Osteocyte (in vitro differentiated cells): ENCODE results near the gene C13orf46. TPM values are rescaled to one million over a fixed set of nuclear protein-coding genes. Genes with fewer than 3 reads are reported as not detected.
A peak's percentile ranks its signal among the peaks of the same experiment; 100 is the strongest.

Experiments
- DNase-seq: peaks from one replicate; pipeline ENCODE4 v3.0.0; 2021; ENCODE audit warnings: mixed read lengths; ENCODE audit not compliant: unreplicated experiment; ENCODE audit errors: extremely low spot score
- H3K27ac Mint-ChIP-seq: one replicate; pipeline ENCODE4 v1.8.0; 2021; ENCODE audit warnings: mild to moderate bottlenecking, mixed read lengths; ENCODE audit not compliant: unreplicated experiment
- H3K27me3 Mint-ChIP-seq: one replicate; pipeline ENCODE4 v1.8.0; 2021; ENCODE audit warnings: mixed read lengths; ENCODE audit not compliant: unreplicated experiment
- H3K36me3 Mint-ChIP-seq: one replicate; pipeline ENCODE4 v1.8.0; 2021; ENCODE audit warnings: mixed read lengths; ENCODE audit not compliant: unreplicated experiment
- H3K4me1 Mint-ChIP-seq: one replicate; pipeline ENCODE4 v1.8.0; 2021; ENCODE audit warnings: mixed read lengths; ENCODE audit not compliant: unreplicated experiment
- H3K4me3 Mint-ChIP-seq: one replicate; pipeline ENCODE4 v1.8.0; 2021; ENCODE audit warnings: mild to moderate bottlenecking, moderate library complexity, mixed read lengths; ENCODE audit not compliant: unreplicated experiment
- H3K9me3 Mint-ChIP-seq: one replicate; pipeline ENCODE4 v1.8.0; 2021; ENCODE audit warnings: mixed read lengths; ENCODE audit not compliant: unreplicated experiment
- total RNA-seq: library from RNA; stranded (reverse); gene quantifications from 2 replicates; pipeline ENCODE4 v1.2.1, GENCODE V29; 2021
- TF ChIP-seq, protein P1 (sequence below): fragments of 200-600 bp; sonication (generic); IDR thresholded peaks from 2 replicates; pipeline ENCODE4 v1.5.0; 2021; ENCODE audit warnings: antibody characterized with exemption, mild to moderate bottlenecking, moderate library complexity

The C13orf46 gene
- total RNA-seq, 1 donor from 2014 or later, result 2.4 TPM

DNA sequence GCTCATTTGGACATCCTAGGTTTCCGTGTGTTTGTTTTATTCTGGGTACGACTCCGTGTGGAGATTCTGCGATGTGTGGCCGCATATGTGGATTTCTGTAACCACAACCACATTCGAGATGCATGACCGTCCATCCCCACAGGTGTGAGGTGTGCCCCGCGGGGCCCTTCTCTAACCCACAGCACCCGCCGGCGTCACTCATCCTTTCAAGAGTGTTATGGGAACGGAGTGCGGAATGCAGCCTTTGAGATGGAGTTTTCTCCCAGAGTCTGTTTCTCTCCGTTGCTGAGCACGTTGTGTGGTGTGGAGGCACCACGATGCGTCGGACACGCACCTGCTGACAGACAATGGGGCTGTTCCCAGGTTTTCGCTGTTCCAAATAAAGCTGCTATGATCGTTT, 40.0 kb downstream of the C13orf46 start:
- Mint-ChIP-seq H3K4me1 (peaks cover 16% of the 10 kb centered on the region), H3K27ac (no peak overlapping the region), H3K27me3 (no peaks in the 10 kb centered on the region), H3K4me3 (no peak overlapping the region), H3K36me3 (no peaks in the 10 kb centered on the region), H3K9me3 (peaks cover 4% of the 10 kb centered on the region)
- DNase-seq, result no peak
- TF ChIP-seq, protein P1, sequence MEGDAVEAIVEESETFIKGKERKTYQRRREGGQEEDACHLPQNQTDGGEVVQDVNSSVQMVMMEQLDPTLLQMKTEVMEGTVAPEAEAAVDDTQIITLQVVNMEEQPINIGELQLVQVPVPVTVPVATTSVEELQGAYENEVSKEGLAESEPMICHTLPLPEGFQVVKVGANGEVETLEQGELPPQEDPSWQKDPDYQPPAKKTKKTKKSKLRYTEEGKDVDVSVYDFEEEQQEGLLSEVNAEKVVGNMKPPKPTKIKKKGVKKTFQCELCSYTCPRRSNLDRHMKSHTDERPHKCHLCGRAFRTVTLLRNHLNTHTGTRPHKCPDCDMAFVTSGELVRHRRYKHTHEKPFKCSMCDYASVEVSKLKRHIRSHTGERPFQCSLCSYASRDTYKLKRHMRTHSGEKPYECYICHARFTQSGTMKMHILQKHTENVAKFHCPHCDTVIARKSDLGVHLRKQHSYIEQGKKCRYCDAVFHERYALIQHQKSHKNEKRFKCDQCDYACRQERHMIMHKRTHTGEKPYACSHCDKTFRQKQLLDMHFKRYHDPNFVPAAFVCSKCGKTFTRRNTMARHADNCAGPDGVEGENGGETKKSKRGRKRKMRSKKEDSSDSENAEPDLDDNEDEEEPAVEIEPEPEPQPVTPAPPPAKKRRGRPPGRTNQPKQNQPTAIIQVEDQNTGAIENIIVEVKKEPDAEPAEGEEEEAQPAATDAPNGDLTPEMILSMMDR, result no peak

DNA sequence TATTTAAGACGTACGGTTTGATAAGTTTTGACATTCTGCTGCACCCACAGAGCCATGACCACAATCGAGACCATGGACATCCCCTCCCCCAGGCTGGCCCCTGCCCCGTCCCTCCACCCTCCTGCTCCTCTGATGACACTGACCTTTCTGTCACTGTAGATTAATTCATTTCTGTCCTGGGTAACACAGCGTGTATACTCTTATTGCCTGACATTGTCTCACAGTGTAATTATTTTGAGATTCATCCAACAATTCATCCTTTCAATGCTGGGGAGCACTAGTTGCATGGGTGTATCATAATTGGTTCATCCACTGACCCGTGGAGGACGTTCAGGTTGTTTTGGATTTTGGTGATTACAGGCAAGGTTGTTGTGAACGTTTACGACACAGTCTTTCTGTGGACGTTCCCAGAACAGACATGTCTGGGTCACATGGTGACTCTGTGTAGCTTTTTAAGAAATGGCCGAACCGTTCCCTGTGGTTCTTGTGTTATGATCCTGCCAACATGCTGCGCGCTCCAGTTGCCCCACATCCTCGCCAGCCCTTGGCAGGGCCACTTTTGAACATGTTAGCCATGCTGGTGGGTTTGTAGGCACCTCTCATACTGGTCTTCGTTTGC, 41.9 kb downstream of the C13orf46 start:
- peak; percentile 64 for DNase-seq
- H3K27me3 Mint-ChIP-seq, result no peaks in the 10 kb centered on the region
- H3K27ac Mint-ChIP-seq, result no peak overlapping the region

DNA sequence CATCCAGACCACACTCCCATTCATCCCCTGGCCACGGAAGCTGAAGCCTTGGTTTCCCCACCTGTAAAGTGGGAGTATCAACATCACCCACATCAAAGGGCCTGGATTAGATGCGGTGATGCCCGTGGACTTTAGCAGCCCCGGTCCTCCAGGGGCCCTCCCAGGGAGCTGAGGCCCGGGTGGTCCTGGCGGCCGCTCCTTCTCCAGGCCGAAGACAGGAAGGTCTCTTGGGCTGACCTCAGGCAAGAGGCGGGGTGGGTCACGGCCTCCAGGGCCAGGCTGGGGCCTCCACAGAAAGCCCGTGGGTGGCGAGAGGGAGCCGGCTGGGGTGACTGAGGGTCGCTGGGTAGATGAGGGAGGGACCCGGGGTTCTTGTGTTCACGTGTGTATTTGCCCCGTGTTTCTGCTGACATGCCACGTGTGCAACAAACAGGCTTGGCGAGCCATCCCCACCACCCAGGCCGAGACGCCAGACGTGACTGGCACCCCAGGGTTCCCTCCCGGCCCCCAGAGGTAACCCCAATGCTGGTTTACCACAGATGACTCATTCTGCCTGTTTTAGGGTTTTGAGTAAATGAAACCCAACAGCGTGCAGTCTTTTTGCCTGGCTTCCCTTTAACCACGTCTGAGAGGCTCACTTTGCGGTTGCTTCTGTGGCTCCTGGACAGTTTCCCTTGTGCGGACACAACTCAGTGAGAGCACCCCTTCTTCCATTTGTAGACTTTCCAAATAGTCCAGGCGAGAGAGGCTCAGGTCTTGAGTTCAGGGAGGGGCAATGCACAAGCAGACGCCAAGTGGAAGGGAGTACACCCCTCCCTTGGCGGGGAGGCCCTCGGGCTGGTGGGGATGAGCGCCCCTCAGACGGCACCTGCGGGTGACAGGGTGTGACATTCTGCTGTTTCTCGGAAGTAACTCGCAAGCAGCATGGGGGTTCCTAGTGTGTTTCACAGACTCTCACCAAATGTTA, 42.9 kb downstream of the C13orf46 start:
- TF ChIP-seq, protein P1, result no peak
- Mint-ChIP-seq H3K4me3 (no peak overlapping the region), H3K36me3 (no peaks in the 10 kb centered on the region), H3K27me3 (no peaks in the 10 kb centered on the region), H3K27ac (no peak overlapping the region), H3K4me1 (peaks cover 9% of the 10 kb centered on the region), H3K9me3 (peaks cover 4% of the 10 kb centered on the region)
- peak; percentile 82 for DNase-seq

More for the DNA sequence above, 41.9 kb downstream of the C13orf46 start:
- Mint-ChIP-seq H3K4me3 (no peak overlapping the region), H3K9me3 (peaks cover 4% of the 10 kb centered on the region), H3K4me1 (peaks cover 9% of the 10 kb centered on the region), H3K36me3 (no peaks in the 10 kb centered on the region)
- TF ChIP-seq, protein P1, result no peak

DNA sequence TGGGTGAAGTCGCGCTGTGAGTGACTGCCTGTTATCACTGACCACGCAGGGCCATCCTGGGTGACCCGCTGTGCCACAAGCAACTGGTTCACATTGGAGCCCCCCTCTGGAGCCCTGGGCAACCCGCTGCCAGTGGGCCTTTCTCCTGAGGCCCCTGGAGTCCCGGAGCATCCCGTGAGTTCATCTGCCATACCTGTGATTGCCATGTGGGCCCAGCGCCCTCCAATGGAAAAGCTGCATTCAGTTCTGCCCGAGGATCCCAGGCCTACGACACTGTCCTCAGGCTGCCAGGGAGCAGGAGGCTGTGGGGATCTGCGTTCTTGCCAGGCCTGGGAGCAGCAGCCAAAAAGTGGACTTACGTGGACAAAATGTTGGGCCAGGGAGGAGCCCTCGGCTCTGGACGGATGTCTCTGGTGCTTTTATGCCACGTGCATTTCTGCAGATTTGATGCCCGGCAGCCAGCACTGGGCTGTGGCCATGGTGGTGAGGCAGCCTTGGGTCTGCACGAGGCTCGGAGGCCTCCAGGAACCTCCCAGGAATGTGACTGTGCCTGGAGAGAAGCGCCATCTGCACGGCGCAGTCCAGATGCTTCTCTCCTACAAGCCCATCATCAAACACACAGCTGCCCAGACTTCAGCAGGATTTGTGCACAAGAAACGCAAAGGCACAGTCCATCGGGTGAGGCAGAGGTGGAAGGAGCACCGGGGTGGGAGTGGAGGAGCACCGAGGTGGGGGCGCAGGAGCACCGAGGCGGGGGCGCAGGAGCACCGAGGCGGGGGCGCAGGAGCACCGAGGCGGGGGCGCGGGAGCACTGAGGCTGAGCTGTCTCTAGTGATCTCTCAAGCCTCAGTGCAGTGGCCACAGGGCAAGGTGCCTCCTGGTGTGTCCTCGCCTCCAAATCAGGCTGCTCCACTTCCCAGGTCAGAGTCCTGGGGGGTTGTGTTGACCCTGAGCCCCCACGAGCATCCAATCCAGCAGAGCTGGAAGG, 44.0 kb downstream of the C13orf46 start:
- H3K4me1 Mint-ChIP-seq, result peaks cover 2% of the 10 kb centered on the region
- H3K36me3 Mint-ChIP-seq, result no peaks in the 10 kb centered on the region
- H3K27me3 Mint-ChIP-seq, result no peaks in the 10 kb centered on the region
- peak; percentile 78 for DNase-seq
- no peak overlapping the region for H3K4me3 Mint-ChIP-seq
- TF ChIP-seq, protein P1, result no peak
- H3K9me3 Mint-ChIP-seq, result peaks cover 4% of the 10 kb centered on the region
- H3K27ac Mint-ChIP-seq, result no peak overlapping the region
